ENCODE measurements around the gene HNF4A. TPM values are rescaled to one million over a fixed set of nuclear protein-coding genes. Genes with fewer than 3 reads are reported as not detected.
A peak's percentile ranks its signal among the peaks of the same experiment; 100 is the strongest.

HNF4A gene
- total and polyA plus RNA-seq, 2 of the 13 experiments (the other 11 are each of a cell fraction or from before 2014, with no cell fraction given): 80.9 to 169 TPM

DNA sequence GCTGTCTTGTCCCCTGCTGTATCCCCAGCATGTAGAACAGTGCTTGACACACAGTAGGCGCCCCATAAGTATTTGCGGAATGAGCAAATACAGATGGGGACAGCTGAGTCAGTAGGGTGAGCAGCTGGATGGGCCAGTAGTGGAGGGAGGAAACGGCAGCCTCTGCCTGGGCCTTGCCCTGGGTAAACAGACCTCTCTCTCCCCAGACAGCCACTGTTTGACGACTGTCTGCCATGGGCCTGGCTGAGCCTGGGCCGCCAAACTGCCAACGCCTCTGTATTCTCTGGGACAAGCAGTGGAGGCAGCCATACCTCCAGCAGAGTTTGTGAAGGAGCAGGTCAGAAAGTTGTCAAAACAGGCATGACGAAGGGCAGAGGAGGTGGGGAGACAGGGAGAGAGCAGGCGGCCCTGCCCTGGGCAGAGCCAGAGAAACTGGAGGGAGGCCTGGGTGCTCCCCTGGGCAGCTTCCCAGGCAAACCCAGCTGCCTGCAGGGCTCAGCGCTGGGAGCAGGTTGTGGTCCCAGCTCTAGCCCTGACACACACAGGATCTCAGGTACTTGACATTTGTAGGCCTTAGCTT is 15.2 kb downstream of the HNF4A start (continued):
- TF ChIP-seq ZNF280B (CRISPR knock-in tag; IDR thresholded peaks at IDR 0.05; ENCODE audit: borderline replicate concordance) (no peak; the same call in 1 of the 2 replicates), ZNF432 (CRISPR knock-in tag; IDR thresholded peaks at IDR 0.05; ENCODE audit: borderline replicate concordance) (no peak), NR2F1 (CRISPR knock-in tag; IDR thresholded peaks at IDR 0.05) (no peak), ZBTB37 (CRISPR knock-in tag; IDR thresholded peaks at IDR 0.05) (peak; percentile 92), THAP8 (CRISPR knock-in tag; IDR thresholded peaks at IDR 0.05; ENCODE audit: borderline replicate concordance) (0 out of 2 replicates have a peak, but pooled peaks have one; percentile 4), NCOR1 (IDR thresholded peaks at IDR 0.05; ENCODE audit: borderline replicate concordance, low read length) (no peak), SNAI1 (CRISPR knock-in tag; IDR thresholded peaks at IDR 0.05; ENCODE audit: borderline replicate concordance) (no peak), CBX5 (CRISPR knock-in tag; IDR thresholded peaks at IDR 0.05; ENCODE audit: borderline replicate concordance) (peak; percentile 62; the same call in 1 of the 2 replicates), ZNF773 (CRISPR knock-in tag; IDR thresholded peaks at IDR 0.05; ENCODE audit: borderline replicate concordance) (no peak), SMARCE1 (IDR thresholded peaks at IDR 0.05; ENCODE audit: borderline replicate concordance) (no peak), ZNF225 (CRISPR knock-in tag; IDR thresholded peaks at IDR 0.05) (no peak; the same call in none of the 2 replicates), RCOR2 (CRISPR knock-in tag; IDR thresholded peaks at IDR 0.05) (peak; percentile 91), ISX (CRISPR knock-in tag; conservative IDR thresholded peaks at IDR 0.05) (no peak), EHMT2 (IDR thresholded peaks at IDR 0.05; ENCODE audit: borderline replicate concordance, low read depth, low read length) (peak; percentile 55; the same call in 1 of the 2 replicates), ZBTB3 (CRISPR knock-in tag; IDR thresholded peaks at IDR 0.05; ENCODE audit: borderline replicate concordance, low read depth) (0 out of 2 replicates have a peak, but pooled peaks have one; percentile 12), KDM6A (CRISPR knock-in tag; IDR thresholded peaks at IDR 0.05; ENCODE audit: low read depth) (0 out of 2 replicates have a peak, but pooled peaks have one; percentile 51), IKZF1 (IDR thresholded peaks at IDR 0.05) (no peak), TBX3 (IDR thresholded peaks at IDR 0.05; ENCODE audit: borderline replicate concordance) (no peak), ZNF747 (CRISPR knock-in tag; IDR thresholded peaks at IDR 0.05; ENCODE audit: borderline replicate concordance) (peak; percentile 89; the same call in 1 of the 2 replicates)
- TF ChIP-seq, protein P1, sequence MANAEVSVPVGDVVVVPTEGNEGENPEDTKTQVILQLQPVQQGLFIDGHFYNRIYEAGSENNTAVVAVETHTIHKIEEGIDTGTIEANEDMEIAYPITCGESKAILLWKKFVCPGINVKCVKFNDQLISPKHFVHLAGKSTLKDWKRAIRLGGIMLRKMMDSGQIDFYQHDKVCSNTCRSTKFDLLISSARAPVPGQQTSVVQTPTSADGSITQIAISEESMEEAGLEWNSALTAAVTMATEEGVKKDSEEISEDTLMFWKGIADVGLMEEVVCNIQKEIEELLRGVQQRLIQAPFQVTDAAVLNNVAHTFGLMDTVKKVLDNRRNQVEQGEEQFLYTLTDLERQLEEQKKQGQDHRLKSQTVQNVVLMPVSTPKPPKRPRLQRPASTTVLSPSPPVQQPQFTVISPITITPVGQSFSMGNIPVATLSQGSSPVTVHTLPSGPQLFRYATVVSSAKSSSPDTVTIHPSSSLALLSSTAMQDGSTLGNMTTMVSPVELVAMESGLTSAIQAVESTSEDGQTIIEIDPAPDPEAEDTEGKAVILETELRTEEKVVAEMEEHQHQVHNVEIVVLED (CRISPR knock-in tag; IDR thresholded peaks at IDR 0.05; ENCODE audit: borderline replicate concordance): no peak; the same call in 1 of the 2 replicates
- TF ChIP-seq, protein P2, sequence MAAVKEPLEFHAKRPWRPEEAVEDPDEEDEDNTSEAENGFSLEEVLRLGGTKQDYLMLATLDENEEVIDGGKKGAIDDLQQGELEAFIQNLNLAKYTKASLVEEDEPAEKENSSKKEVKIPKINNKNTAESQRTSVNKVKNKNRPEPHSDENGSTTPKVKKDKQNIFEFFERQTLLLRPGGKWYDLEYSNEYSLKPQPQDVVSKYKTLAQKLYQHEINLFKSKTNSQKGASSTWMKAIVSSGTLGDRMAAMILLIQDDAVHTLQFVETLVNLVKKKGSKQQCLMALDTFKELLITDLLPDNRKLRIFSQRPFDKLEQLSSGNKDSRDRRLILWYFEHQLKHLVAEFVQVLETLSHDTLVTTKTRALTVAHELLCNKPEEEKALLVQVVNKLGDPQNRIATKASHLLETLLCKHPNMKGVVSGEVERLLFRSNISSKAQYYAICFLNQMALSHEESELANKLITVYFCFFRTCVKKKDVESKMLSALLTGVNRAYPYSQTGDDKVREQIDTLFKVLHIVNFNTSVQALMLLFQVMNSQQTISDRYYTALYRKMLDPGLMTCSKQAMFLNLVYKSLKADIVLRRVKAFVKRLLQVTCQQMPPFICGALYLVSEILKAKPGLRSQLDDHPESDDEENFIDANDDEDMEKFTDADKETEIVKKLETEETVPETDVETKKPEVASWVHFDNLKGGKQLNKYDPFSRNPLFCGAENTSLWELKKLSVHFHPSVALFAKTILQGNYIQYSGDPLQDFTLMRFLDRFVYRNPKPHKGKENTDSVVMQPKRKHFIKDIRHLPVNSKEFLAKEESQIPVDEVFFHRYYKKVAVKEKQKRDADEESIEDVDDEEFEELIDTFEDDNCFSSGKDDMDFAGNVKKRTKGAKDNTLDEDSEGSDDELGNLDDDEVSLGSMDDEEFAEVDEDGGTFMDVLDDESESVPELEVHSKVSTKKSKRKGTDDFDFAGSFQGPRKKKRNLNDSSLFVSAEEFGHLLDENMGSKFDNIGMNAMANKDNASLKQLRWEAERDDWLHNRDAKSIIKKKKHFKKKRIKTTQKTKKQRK (IDR thresholded peaks at IDR 0.05; ENCODE audit: low read length): no peak
